Measurements from ENCODE around the gene CCM2L. TPM values are rescaled to one million over a fixed set of nuclear protein-coding genes. Genes with fewer than 3 reads are reported as not detected.

CCM2L gene
- total and polyA plus RNA-seq, 2 of the 8 experiments (the other 6 are each of a cell fraction or from before 2014, with no cell fraction given) = 5.5 to 15.8 TPM

- no peaks in the 10 kb centered on the region for H3K36me3 ChIP-seq (ENCODE audit: control insufficient read depth in 2 of 4, insufficient read depth in 4 of 4, low read length in 3 of 4)
- H4K5ac ChIP-seq (ENCODE audit: insufficient read length, low read depth, low read length) = no peak overlapping the region
- H4K91ac ChIP-seq (replicated peaks; ENCODE audit: insufficient read length, low read length) = no peak overlapping the region
- ChIA-PET CTCF (ENCODE audit: partially characterized antibody) (interaction anchor here (0.6 to 5.9 kb wide), 17 partner anchors 12 to 196 kb away, joined by 3 to 85 read pairs (median 4); partner anchors contain the start of gene PDRG1), POLR2A (ENCODE audit: partially characterized antibody) (interaction anchor here (0.9 to 1.8 kb wide), 7 partner anchors 9 to 90 kb away, joined by 3 to 8 read pairs (median 3); partner anchors contain the start of genes PDRG1 and TM9SF4)
- H3K4me2 ChIP-seq (ENCODE audit: insufficient read depth in 1 of 2, low read depth in 2 of 2, low read length in 2 of 2) = peak overlapping the region; percentile 82 to 100
- H2BK20ac ChIP-seq (ENCODE audit: low read length) = no peak overlapping the region
- no peak overlapping the region for H3K23ac ChIP-seq (ENCODE audit: insufficient read length)
- peaks cover 0 to 8% (median under 1%) of the 10 kb centered on the region in 4 experiments; a peak in 4 of 7 replicates for H3K27me3 ChIP-seq (replicated peaks in 1 of 4; ENCODE audit: control insufficient read depth in 3 of 4, extremely low read depth in 1 of 4, insufficient read depth in 3 of 4, low read length in 3 of 4)
- H3K4me1 ChIP-seq (replicated peaks in 1 of 4; ENCODE audit: control insufficient read depth in 3 of 4, insufficient read depth in 4 of 4, low read length in 3 of 4) = peaks cover 2 to 14% (median 7%) of the 10 kb centered on the region in 4 experiments; a peak in 6 of 7 replicates
- 74% methylated on average over 11 of the region's 11 CpGs; no CpG with 5 or more reads in 1 of the 2 experiments for WGBS, 2 experiments (ENCODE audit: extremely low coverage in 1 of 2, insufficient coverage in 1 of 2, insufficient read length in 1 of 2, insufficient replicate concordance in 2 of 2, low coverage in 1 of 2, low lambda C conversion rate in 2 of 2, missing lambda C conversion rate in 1 of 2)
- H2BK15ac ChIP-seq (ENCODE audit: low read length) = no peak overlapping the region
- H3K27ac ChIP-seq (ENCODE audit: low read depth, low read length) = no peak overlapping the region
- FAIRE-seq (no peak), DNase-seq (ENCODE audit: low read depth in 1 of 2, low spot score in 2 of 2) (no peak)
- no peak overlapping the region for H2BK5ac ChIP-seq (ENCODE audit: low read depth, low read length)
- H2AFZ ChIP-seq (ENCODE audit: low read length) = 0 out of 2 replicates have a peak overlapping the region, but pooled peaks have one; percentile 29
- no peak overlapping the region for H3K14ac ChIP-seq (ENCODE audit: insufficient read length)
- peak overlapping the region in 1 of 4 experiments; percentile 48; a peak in 2 of 7 replicates for H3K9ac ChIP-seq (replicated peaks in 1 of 4; ENCODE audit: extremely low read depth in 1 of 4, low read depth in 3 of 4, low read length in 3 of 4)
- H3K4me3 ChIP-seq (ENCODE audit: extremely low read depth in 1 of 4, insufficient read depth in 2 of 4, low read depth in 3 of 4, low read length in 4 of 4) = peak overlapping the region; percentile 53 to 77 (median 62); a peak in 7 of 8 replicates
- no peaks in the 10 kb centered on the region; a peak in 1 of 4 replicates for H3K9me3 ChIP-seq (ENCODE audit: insufficient read depth in 2 of 2, low read depth in 1 of 2, low read length in 1 of 2)
- H2BK12ac ChIP-seq (ENCODE audit: low read depth, low read length) = no peak overlapping the region
- TF ChIP-seq SAP30 (IDR thresholded peaks at IDR 0.05; ENCODE audit: insufficient read depth, insufficient replicate concordance, low read length) (no peak), SIN3A (conservative IDR thresholded peaks at IDR 0.05 in 1 of 2, IDR thresholded peaks at IDR 0.05 in 1 of 2; ENCODE audit: low read depth in 1 of 2, low read length in 2 of 2) (peak in 1 of 2 experiments; percentile 10; a peak in 1 of 4 replicates)
- no peak overlapping the region for H3K56ac ChIP-seq (replicated peaks; ENCODE audit: insufficient read length, low read depth, low read length)
- H3K79me1 ChIP-seq (ENCODE audit: low read depth, low read length) = no peaks in the 10 kb centered on the region
- no peak overlapping the region for H4K8ac ChIP-seq (ENCODE audit: extremely low read depth, insufficient read depth, low read length)
- no peaks in the 10 kb centered on the region for H3K79me2 ChIP-seq (ENCODE audit: control insufficient read depth in 1 of 2, insufficient read depth in 2 of 2, low read length in 2 of 2)
- H3K23me2 ChIP-seq (ENCODE audit: low read depth, low read length) = peaks cover 8% of the 10 kb centered on the region
- H3K18ac ChIP-seq (ENCODE audit: extremely low read depth, low read length) = peak overlapping the region; percentile 85
- H3K4ac ChIP-seq (replicated peaks; ENCODE audit: insufficient read length, low read depth, low read length) = no peak overlapping the region
- no peaks in the 10 kb centered on the region for H4K20me1 ChIP-seq (replicated peaks in 1 of 2; ENCODE audit: control insufficient read depth in 1 of 2, insufficient read depth in 2 of 2, low read length in 2 of 2)
- no peak overlapping the region for H2BK120ac ChIP-seq (replicated peaks; ENCODE audit: low read depth, low read length)
- no peak overlapping the region for H2AK5ac ChIP-seq (ENCODE audit: low read depth, low read length)
Observed at GRCh38 chr20:32019563-32020463, 9.6 kb downstream of the CCM2L start.
